ENCODE results near the gene IGSF10.
"Not testable (repeated sequence)": the region's sequence is repeated elsewhere in the genome, so short reads cannot be mapped to it uniquely, and the experiment has no call there.

IGSF10 gene

GRCh38 chr3:151460774-151461450 lies at the start of gene IGSF10:
TSS of gene IGSF10 (minus strand) at chr3:151461061. CDS start at chr3:151458709, 2,352 bp downstream.
- TF ChIP-seq CTCF (IDR thresholded peaks at IDR 0.05) (no peak), ZFX (IDR thresholded peaks at IDR 0.05; ENCODE audit: borderline replicate concordance) (no peak)
- H3K27ac ChIP-seq = no peak within 1 kb of the TSS

- not testable (repeated sequence) for H3K27ac ChIP-seq
Measured at GRCh38 chr3:151509468-151510135, 48.7 kb upstream of the IGSF10 start.

- no peak overlapping the region for H3K27ac ChIP-seq
- no peak for TF ChIP-seq CTCF (IDR thresholded peaks at IDR 0.05)
- no peak for TF ChIP-seq ZFX (IDR thresholded peaks at IDR 0.05; ENCODE audit: borderline replicate concordance)
Measured at GRCh38 chr3:151504606-151505005, 43.7 kb upstream of the IGSF10 start.

- TF ChIP-seq CTCF (IDR thresholded peaks at IDR 0.05) = no peak
- TF ChIP-seq ZFX (IDR thresholded peaks at IDR 0.05; ENCODE audit: borderline replicate concordance) = no peak
Measured at GRCh38 chr3:151503074-151503473, 42.2 kb upstream of the IGSF10 start.

GRCh38 chr3:151501923-151502632 lies 41.2 kb upstream of the IGSF10 start:
- H3K27ac ChIP-seq = no peak overlapping the region
- no peak for TF ChIP-seq CTCF (IDR thresholded peaks at IDR 0.05)
- no peak for TF ChIP-seq ZFX (IDR thresholded peaks at IDR 0.05; ENCODE audit: borderline replicate concordance)

More at GRCh38 chr3:151503074-151503473, 42.2 kb upstream of the IGSF10 start:
- no peak overlapping the region for H3K27ac ChIP-seq

GRCh38 chr3:151501171-151501922 lies 40.5 kb upstream of the IGSF10 start:
- H3K27ac ChIP-seq = no peak overlapping the region
- no peak for TF ChIP-seq ZFX (IDR thresholded peaks at IDR 0.05; ENCODE audit: borderline replicate concordance)
- TF ChIP-seq CTCF (IDR thresholded peaks at IDR 0.05) = no peak

GRCh38 chr3:151499168-151499567 lies 38.3 kb upstream of the IGSF10 start:
- TF ChIP-seq ZFX (IDR thresholded peaks at IDR 0.05; ENCODE audit: borderline replicate concordance) = no peak
- no peak for TF ChIP-seq CTCF (IDR thresholded peaks at IDR 0.05)
- no peak overlapping the region for H3K27ac ChIP-seq
